Stimulated activated CD4-positive, alpha-beta T cell treated with anti-CD3 and anti-CD28 coated beads, TNF-alpha, amount 100 ng/mL, for 48 hours (primary cell): Measurements from ENCODE around the gene GTPBP1.
A peak's percentile ranks its signal among the peaks of the same experiment; 100 is the strongest.

Experiments used
- DNase-seq, 3 donors: peaks; one replicate each; pipeline ENCODE4 v3.0.0-alpha.2; 2020; ENCODE audit warnings: low read depth in 3 of 3

Gene GTPBP1

GRCh38 chr22:38757464-38757757 is 51.7 kb downstream of the GTPBP1 start:
- no peak for DNase-seq

- peak in 2 of 3 donors; percentile 65 to 71 for DNase-seq
Observed at GRCh38 chr22:38758276-38758945, 52.7 kb downstream of the GTPBP1 start.

GRCh38 chr22:38759005-38759404 is 53.3 kb downstream of the GTPBP1 start:
- no peak for DNase-seq

- DNase-seq = no peak
Observed at GRCh38 chr22:38760477-38761201, 54.9 kb downstream of the GTPBP1 start.

GRCh38 chr22:38761202-38762162 is 55.7 kb downstream of the GTPBP1 start:
- no peak for DNase-seq

- no peak for DNase-seq
Observed at GRCh38 chr22:38762551-38762983, 56.8 kb downstream of the GTPBP1 start.

- DNase-seq = no peak
Observed at GRCh38 chr22:38766076-38766777, 60.5 kb downstream of the GTPBP1 start.

GRCh38 chr22:38767313-38767712 is 61.6 kb downstream of the GTPBP1 start:
- DNase-seq = no peak

- DNase-seq = no peak
Observed at GRCh38 chr22:38768036-38768435, 62.3 kb downstream of the GTPBP1 start.

- no peak for DNase-seq
Observed at GRCh38 chr22:38770257-38770949, 64.7 kb downstream of the GTPBP1 start.

- no peak for DNase-seq
Observed at GRCh38 chr22:38772623-38772873, 66.8 kb downstream of the GTPBP1 start.

- DNase-seq = no peak
Observed at GRCh38 chr22:38773363-38773946, 67.7 kb downstream of the GTPBP1 start.

GRCh38 chr22:38774496-38775166 is 68.9 kb downstream of the GTPBP1 start:
- DNase-seq = no peak

GRCh38 chr22:38775656-38776055 is 69.9 kb downstream of the GTPBP1 start:
- no peak for DNase-seq

- no peak for DNase-seq
Observed at GRCh38 chr22:38776086-38776485, 70.3 kb downstream of the GTPBP1 start.

- DNase-seq = no peak
Observed at GRCh38 chr22:38777087-38777671, 71.4 kb downstream of the GTPBP1 start.

GRCh38 chr22:38781033-38781432 is 75.3 kb downstream of the GTPBP1 start:
- DNase-seq = no peak

- no peak for DNase-seq
Observed at GRCh38 chr22:38782402-38783094, 76.8 kb downstream of the GTPBP1 start.
